ENCODE results near the gene N4BP3. TPM values are rescaled to one million over a fixed set of nuclear protein-coding genes. Genes with fewer than 3 reads are reported as not detected.

Gene N4BP3
- total and polyA plus RNA-seq, 2 experiments from 2014 or later = 9.8 to 58.2 TPM

GRCh38 chr5:178123966-178124925 lies 10.9 kb downstream of the N4BP3 start:
- no peaks in the 10 kb centered on the region for H3K27me3 ChIP-seq (ENCODE audit: insufficient read depth)
- H3K4me3 ChIP-seq = no peak overlapping the region
- H3K4me2 ChIP-seq = peak overlapping the region; percentile 45
- no peaks in the 10 kb centered on the region for H4K20me1 ChIP-seq (replicated peaks; ENCODE audit: insufficient read depth)
- H3K27ac ChIP-seq (ENCODE audit: low read depth) = peak overlapping the region; percentile 96
- peaks cover 8% of the 10 kb centered on the region for H3K36me3 ChIP-seq (ENCODE audit: insufficient read depth)
- Mint-ChIP-seq H3K9me3 (no peaks in the 10 kb centered on the region), H3K4me1 (peaks cover 64% of the 10 kb centered on the region), H3K4me3 (no peak overlapping the region), H3K27me3 (ENCODE audit: insufficient read depth, low read depth, poor library complexity) (peaks cover 28% of the 10 kb centered on the region), H3K27ac (peak overlapping the region; percentile 97), H3K36me3 (ENCODE audit: low read depth) (peaks cover 54% of the 10 kb centered on the region)
- ATAC-seq (no peak; the same call in 2 of the 3 replicates), DNase-seq (ENCODE audit: low spot score) (peak; percentile 46)
- H3K4me1 ChIP-seq (ENCODE audit: insufficient read depth) = peaks cover 51% of the 10 kb centered on the region
- peaks cover 16% of the 10 kb centered on the region for H3K79me2 ChIP-seq (replicated peaks; ENCODE audit: insufficient read depth)
- no peaks in the 10 kb centered on the region for H3K9me2 ChIP-seq (ENCODE audit: insufficient read depth)
- no peak overlapping the region for H2AFZ ChIP-seq
- TF ChIP-seq JUNB (IDR thresholded peaks at IDR 0.05; ENCODE audit: unreplicated experiment) = no peak
- TF ChIP-seq POLR2AphosphoS5 (IDR thresholded peaks at IDR 0.05; ENCODE audit: low read depth) = 0 out of 2 replicates have a peak, but pooled peaks have one; percentile 24
- peaks cover 34% of the 10 kb centered on the region for H3F3A ChIP-seq (replicated peaks; ENCODE audit: low read depth)

DNA sequence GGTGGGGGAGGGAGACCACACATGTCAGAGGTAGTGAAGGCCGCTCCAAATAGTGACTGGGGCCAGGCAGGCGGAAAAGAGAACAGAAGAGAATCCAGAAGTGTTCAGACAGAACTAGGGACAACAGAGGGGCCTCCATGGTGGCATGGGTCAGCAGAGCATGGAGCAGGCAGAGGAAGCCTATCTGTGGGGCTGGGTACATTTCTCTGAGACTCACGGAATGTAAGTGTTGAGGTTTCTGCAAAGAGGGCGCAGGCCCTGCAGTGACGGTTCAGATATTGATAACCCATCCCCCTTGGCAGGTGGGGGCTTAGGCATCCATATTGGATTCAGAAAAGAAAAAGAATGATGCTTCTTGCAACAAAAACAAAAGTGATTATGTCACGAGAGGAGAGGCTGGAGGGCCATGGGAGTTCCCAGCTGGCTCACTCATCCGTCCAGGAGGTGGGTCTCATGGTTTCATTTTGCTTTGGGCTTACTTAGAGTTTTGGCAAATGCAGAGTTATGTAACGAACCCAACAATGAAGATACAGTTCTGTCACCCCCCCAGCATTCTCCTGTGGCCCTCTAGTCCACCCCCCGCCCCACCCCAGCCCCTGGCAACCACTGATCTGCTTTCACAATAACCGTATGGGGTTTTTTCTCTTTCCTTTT lies 12.0 kb downstream of the N4BP3 start:
- ATAC-seq = no peak
- Histone ChIP-seq H3K9me2 (ENCODE audit: insufficient read depth) (no peaks in the 10 kb centered on the region), H3K4me2 (peak overlapping the region; percentile 45), H2AFZ (no peak overlapping the region), H3K36me3 (ENCODE audit: insufficient read depth) (peaks cover 8% of the 10 kb centered on the region), H3K4me1 (ENCODE audit: insufficient read depth) (peaks cover 52% of the 10 kb centered on the region), H3F3A (replicated peaks; ENCODE audit: low read depth) (peaks cover 35% of the 10 kb centered on the region), H3K4me3 (no peak overlapping the region), H3K79me2 (replicated peaks; ENCODE audit: insufficient read depth) (peaks cover 11% of the 10 kb centered on the region; the same call in 1 of the 2 replicates), H3K27ac (ENCODE audit: low read depth) (peak overlapping the region; percentile 96), H4K20me1 (replicated peaks; ENCODE audit: insufficient read depth) (no peaks in the 10 kb centered on the region), H3K27me3 (ENCODE audit: insufficient read depth) (no peaks in the 10 kb centered on the region)
- peaks cover 67% of the 10 kb centered on the region for H3K4me1 Mint-ChIP-seq
- H3K36me3 Mint-ChIP-seq (ENCODE audit: low read depth) = peaks cover 54% of the 10 kb centered on the region
- DNase-seq (ENCODE audit: low spot score) = peak; percentile 37
- peak overlapping the region; percentile 38; the same call in 2 of the 3 replicates for H3K4me3 Mint-ChIP-seq
- H3K9me3 Mint-ChIP-seq = no peaks in the 10 kb centered on the region
- peaks cover 30% of the 10 kb centered on the region for H3K27me3 Mint-ChIP-seq (ENCODE audit: insufficient read depth, low read depth, poor library complexity)
- peak overlapping the region; percentile 97 for H3K27ac Mint-ChIP-seq
- TF ChIP-seq NANOG (IDR thresholded peaks at IDR 0.05; ENCODE audit: borderline replicate concordance) (no peak), CREB1 (CRISPR knock-in tag; IDR thresholded peaks at IDR 0.05; ENCODE audit: low read depth) (no peak), EZH2 (IDR thresholded peaks at IDR 0.05; ENCODE audit: low read depth, unreplicated experiment) (no peak), EZH2phosphoT487 (IDR thresholded peaks at IDR 0.05; ENCODE audit: unreplicated experiment) (no peak), ZNF114 (CRISPR knock-in tag; IDR thresholded peaks at IDR 0.05) (no peak), STAT1 (IDR thresholded peaks at IDR 0.05; ENCODE audit: unreplicated experiment) (no peak)
- TF ChIP-seq, protein P1, sequence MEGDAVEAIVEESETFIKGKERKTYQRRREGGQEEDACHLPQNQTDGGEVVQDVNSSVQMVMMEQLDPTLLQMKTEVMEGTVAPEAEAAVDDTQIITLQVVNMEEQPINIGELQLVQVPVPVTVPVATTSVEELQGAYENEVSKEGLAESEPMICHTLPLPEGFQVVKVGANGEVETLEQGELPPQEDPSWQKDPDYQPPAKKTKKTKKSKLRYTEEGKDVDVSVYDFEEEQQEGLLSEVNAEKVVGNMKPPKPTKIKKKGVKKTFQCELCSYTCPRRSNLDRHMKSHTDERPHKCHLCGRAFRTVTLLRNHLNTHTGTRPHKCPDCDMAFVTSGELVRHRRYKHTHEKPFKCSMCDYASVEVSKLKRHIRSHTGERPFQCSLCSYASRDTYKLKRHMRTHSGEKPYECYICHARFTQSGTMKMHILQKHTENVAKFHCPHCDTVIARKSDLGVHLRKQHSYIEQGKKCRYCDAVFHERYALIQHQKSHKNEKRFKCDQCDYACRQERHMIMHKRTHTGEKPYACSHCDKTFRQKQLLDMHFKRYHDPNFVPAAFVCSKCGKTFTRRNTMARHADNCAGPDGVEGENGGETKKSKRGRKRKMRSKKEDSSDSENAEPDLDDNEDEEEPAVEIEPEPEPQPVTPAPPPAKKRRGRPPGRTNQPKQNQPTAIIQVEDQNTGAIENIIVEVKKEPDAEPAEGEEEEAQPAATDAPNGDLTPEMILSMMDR (conservative IDR thresholded peaks at IDR 0.05; ENCODE audit: low read depth in 2 of 2) = no peak
- TF ChIP-seq, protein P2, sequence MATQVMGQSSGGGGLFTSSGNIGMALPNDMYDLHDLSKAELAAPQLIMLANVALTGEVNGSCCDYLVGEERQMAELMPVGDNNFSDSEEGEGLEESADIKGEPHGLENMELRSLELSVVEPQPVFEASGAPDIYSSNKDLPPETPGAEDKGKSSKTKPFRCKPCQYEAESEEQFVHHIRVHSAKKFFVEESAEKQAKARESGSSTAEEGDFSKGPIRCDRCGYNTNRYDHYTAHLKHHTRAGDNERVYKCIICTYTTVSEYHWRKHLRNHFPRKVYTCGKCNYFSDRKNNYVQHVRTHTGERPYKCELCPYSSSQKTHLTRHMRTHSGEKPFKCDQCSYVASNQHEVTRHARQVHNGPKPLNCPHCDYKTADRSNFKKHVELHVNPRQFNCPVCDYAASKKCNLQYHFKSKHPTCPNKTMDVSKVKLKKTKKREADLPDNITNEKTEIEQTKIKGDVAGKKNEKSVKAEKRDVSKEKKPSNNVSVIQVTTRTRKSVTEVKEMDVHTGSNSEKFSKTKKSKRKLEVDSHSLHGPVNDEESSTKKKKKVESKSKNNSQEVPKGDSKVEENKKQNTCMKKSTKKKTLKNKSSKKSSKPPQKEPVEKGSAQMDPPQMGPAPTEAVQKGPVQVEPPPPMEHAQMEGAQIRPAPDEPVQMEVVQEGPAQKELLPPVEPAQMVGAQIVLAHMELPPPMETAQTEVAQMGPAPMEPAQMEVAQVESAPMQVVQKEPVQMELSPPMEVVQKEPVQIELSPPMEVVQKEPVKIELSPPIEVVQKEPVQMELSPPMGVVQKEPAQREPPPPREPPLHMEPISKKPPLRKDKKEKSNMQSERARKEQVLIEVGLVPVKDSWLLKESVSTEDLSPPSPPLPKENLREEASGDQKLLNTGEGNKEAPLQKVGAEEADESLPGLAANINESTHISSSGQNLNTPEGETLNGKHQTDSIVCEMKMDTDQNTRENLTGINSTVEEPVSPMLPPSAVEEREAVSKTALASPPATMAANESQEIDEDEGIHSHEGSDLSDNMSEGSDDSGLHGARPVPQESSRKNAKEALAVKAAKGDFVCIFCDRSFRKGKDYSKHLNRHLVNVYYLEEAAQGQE (IDR thresholded peaks at IDR 0.05; ENCODE audit: unreplicated experiment) = no peak
- TF ChIP-seq, protein P3, sequence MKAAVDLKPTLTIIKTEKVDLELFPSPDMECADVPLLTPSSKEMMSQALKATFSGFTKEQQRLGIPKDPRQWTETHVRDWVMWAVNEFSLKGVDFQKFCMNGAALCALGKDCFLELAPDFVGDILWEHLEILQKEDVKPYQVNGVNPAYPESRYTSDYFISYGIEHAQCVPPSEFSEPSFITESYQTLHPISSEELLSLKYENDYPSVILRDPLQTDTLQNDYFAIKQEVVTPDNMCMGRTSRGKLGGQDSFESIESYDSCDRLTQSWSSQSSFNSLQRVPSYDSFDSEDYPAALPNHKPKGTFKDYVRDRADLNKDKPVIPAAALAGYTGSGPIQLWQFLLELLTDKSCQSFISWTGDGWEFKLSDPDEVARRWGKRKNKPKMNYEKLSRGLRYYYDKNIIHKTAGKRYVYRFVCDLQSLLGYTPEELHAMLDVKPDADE (IDR thresholded peaks at IDR 0.05) = no peak
